Caco-2 (cell line): ENCODE measurements around the gene VTI1A. TPM values are rescaled to one million over a fixed set of nuclear protein-coding genes. Genes with fewer than 3 reads are reported as not detected.

Experiments used
- BruUV-seq: library from RNA; stranded (reverse); fragments of 400-500 nt; replicated peaks from 2 replicates; lab custom pipeline; 2021; lab: Mats Ljungman, UMichigan
- CTCF ChIA-PET: fragments of 300-600 bp; sonication (Branson Sonifier 250); formaldehyde crosslinking; loops from one replicate; lab custom pipeline; 2022; ENCODE audit warnings: antibody characterized with exemption; lab: Charles Lee
- POLR2A ChIA-PET: fragments of 300-600 bp; sonication (Branson Sonifier 250); formaldehyde crosslinking; loops from one replicate; lab custom pipeline; 2022; ENCODE audit warnings: antibody characterized with exemption; lab: Charles Lee
- DNase-seq, 2 experiments: peaks; one replicate each; pipeline versions ENCODE4 v3.0.0 to v3.0.0-alpha.2; 2020 to 2022
- H3K27me3 ChIP-seq: replicated peaks from 2 replicates; pipeline ENCODE4 v1.6.0; 2011; ENCODE audit warnings: low read length; ENCODE audit not compliant: control insufficient read depth, insufficient read depth
- H3K36me3 ChIP-seq: 2 replicates; pipeline ENCODE4 v1.5.1; 2011; ENCODE audit warnings: low read length; ENCODE audit not compliant: control insufficient read depth, insufficient read depth
- H3K4me1 ChIP-seq: fragments of 250-450 bp; sonication (Bioruptor Pico); 2 replicates; pipeline ENCODE4 v1.5.1; 2020; ENCODE audit warnings: mild to moderate bottlenecking
- H3K4me3 ChIP-seq: 2 replicates; pipeline ENCODE4 v1.5.1; 2011; ENCODE audit warnings: low read depth, mild to moderate bottlenecking, control low read depth, low read length
- H3K9me3 ChIP-seq: fragments of 250-450 bp; sonication (Bioruptor Pico); 2 replicates; pipeline ENCODE4 v1.5.1; 2020; ENCODE audit warnings: mild to moderate bottlenecking, moderate library complexity
- H3K27ac Mint-ChIP-seq: one replicate; pipeline ENCODE4 v1.8.0; 2022; ENCODE audit warnings: mixed read lengths; ENCODE audit not compliant: unreplicated experiment
- H3K27me3 Mint-ChIP-seq: one replicate; pipeline ENCODE4 v1.8.0; 2022; ENCODE audit warnings: mixed read lengths; ENCODE audit not compliant: insufficient read depth, unreplicated experiment
- H3K36me3 Mint-ChIP-seq: one replicate; pipeline ENCODE4 v1.8.0; 2022; ENCODE audit warnings: mild to moderate bottlenecking, mixed read lengths; ENCODE audit not compliant: insufficient read depth, unreplicated experiment
- H3K4me1 Mint-ChIP-seq: one replicate; pipeline ENCODE4 v1.8.0; 2022; ENCODE audit warnings: low read depth, mixed read lengths; ENCODE audit not compliant: unreplicated experiment
- H3K4me3 Mint-ChIP-seq: one replicate; pipeline ENCODE4 v1.8.0; 2022; ENCODE audit warnings: mild to moderate bottlenecking, moderate library complexity, mixed read lengths; ENCODE audit not compliant: unreplicated experiment
- H3K9me3 Mint-ChIP-seq: one replicate; pipeline ENCODE4 v1.8.0; 2022; ENCODE audit warnings: mixed read lengths; ENCODE audit not compliant: unreplicated experiment
- intact Hi-C: fragments of 100-400 bp; cut with micrococcal nuclease; formaldehyde crosslinking; loops from one replicate; pipeline ENCODE4 v1.10.0; 2022; ENCODE audit not compliant: unreplicated experiment
- total RNA-seq: library from RNA; stranded (reverse); gene quantifications from 2 replicates; pipeline ENCODE4 v1.2.3, GENCODE V29; 2022
- TF ChIP-seq, protein P1 (sequence below), 2 experiments: fragments of 200-600 bp in 1 of 2; IDR thresholded peaks; 1 replicate in 1 of 2; 2 replicates in 1 of 2; pipeline versions ENCODE4 v1.5.1 to v1.8.0; 2011 to 2022; ENCODE audit warnings: antibody characterized with exemption in 1 of 2, control low read depth in 1 of 2, inconsistent platforms in 1 of 2, low read depth in 1 of 2, low read length in 1 of 2, mild to moderate bottlenecking in 1 of 2, moderate library complexity in 1 of 2; ENCODE audit not compliant: insufficient read depth in 1 of 2, severe bottlenecking in 1 of 2, unreplicated experiment in 1 of 2

The VTI1A gene
- total RNA-seq, 1 experiment from 2014 or later = 45.6 TPM

DNA sequence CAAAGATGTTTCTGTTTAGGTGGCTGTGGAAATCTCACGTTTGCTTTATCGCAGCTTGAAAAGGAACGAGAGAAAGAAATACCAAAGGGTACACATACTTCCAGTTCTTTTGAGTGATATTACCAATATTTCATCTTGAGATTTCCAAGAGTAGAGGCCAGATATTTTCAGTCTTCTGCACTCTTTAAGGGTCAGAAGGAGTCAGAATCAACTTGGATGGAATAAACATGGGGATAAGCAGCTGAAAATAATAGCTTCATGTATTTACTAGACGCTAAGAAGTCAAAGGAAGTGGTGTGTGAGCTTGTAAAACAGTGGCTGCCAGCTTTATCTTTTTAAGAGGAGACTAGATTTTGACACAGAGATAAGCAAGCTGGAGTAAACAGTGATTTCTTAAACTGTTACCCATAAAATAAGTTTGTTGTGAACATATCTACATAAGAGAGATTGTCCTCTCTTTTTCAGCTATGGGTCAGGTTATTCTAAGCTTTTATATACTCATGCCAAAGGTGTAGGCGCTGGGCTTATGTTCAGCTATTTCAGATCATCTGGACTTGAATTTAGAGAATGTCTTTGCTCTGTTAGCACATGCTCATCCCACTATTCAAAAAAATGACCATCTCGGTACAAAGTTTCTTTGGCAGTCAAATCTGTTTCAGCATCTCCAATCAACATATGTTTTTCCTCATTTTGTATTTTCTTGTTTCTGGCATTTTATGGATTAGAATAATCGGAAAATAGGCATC is 332.2 kb downstream of the VTI1A start:
- Mint-ChIP-seq H3K27ac (peak overlapping the region; percentile 75), H3K36me3 (no peaks in the 10 kb centered on the region), H3K4me1 (peaks cover 45% of the 10 kb centered on the region), H3K27me3 (no peaks in the 10 kb centered on the region), H3K9me3 (no peaks in the 10 kb centered on the region), H3K4me3 (peak overlapping the region; percentile 62)
- no peak overlapping the region for H3K4me3 ChIP-seq
- ChIA-PET CTCF (interaction anchor here (0.7 to 1.8 kb wide), 4 partner anchors 12 to 120 kb away, joined by 3 to 11 read pairs (median 7); no protein-coding TSS in a partner anchor), POLR2A (interaction anchor here (1.1 kb wide), 3 partner anchors 31 to 176 kb away, joined by 3 to 5 read pairs (median 3); no protein-coding TSS in a partner anchor)
- H3K9me3 ChIP-seq = no peaks in the 10 kb centered on the region
- BruUV-seq = no TSS peak
- DNase-seq = no peak
- TF ChIP-seq, protein P1, sequence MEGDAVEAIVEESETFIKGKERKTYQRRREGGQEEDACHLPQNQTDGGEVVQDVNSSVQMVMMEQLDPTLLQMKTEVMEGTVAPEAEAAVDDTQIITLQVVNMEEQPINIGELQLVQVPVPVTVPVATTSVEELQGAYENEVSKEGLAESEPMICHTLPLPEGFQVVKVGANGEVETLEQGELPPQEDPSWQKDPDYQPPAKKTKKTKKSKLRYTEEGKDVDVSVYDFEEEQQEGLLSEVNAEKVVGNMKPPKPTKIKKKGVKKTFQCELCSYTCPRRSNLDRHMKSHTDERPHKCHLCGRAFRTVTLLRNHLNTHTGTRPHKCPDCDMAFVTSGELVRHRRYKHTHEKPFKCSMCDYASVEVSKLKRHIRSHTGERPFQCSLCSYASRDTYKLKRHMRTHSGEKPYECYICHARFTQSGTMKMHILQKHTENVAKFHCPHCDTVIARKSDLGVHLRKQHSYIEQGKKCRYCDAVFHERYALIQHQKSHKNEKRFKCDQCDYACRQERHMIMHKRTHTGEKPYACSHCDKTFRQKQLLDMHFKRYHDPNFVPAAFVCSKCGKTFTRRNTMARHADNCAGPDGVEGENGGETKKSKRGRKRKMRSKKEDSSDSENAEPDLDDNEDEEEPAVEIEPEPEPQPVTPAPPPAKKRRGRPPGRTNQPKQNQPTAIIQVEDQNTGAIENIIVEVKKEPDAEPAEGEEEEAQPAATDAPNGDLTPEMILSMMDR (IDR thresholded peaks at IDR 0.05; ENCODE audit: insufficient read depth in 1 of 2, low read depth in 1 of 2, low read length in 1 of 2, severe bottlenecking in 1 of 2, unreplicated experiment in 1 of 2) = no peak
- peaks cover 2% of the 10 kb centered on the region; the same call in 1 of the 2 replicates for H3K36me3 ChIP-seq
- peaks cover 57% of the 10 kb centered on the region for H3K4me1 ChIP-seq
- intact Hi-C loops = loop anchor here (2.0 to 5.0 kb wide), 3 partner anchors 18 to 173 kb away; partner anchors contain the start of gene TCF7L2
- H3K27me3 ChIP-seq = no peaks in the 10 kb centered on the region

DNA sequence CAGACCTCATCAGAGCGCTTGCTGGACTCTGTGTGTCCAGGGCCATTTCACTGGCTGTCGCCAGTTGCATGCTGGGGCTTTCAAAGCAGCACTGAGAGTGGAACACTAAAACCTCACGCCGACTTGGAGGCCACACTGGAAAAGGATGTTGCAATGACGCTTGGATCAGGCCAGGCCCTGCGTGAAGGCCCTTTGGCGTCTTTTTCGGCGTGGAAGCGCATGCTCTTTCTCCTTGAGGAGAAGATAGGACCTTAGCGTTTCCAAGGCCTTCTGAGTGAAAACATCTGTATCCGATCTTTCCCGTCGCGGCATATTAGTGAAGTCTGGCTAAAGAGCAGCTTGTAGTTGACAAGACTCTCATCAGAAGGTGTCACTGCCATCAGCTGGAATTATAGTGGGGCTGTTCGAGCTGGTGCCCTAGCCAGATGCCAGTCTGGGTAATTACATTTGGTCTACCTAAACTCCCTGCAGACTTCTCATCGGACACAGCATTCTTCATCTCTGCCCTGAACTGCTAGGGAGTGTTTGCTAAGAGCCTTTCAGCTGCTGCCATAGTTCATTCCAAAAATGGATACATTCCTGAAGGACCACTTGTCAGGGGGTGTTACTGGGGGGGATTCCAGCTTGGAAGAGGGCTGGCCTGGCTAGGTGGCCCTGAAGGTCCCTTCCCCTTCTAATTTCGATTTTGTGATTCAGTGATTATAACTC is 335.3 kb downstream of the VTI1A start:
- H3K9me3 ChIP-seq = no peaks in the 10 kb centered on the region
- intact Hi-C loops = no loop called here
- TF ChIP-seq, protein P1 (IDR thresholded peaks at IDR 0.05; ENCODE audit: insufficient read depth in 1 of 2, low read depth in 1 of 2, low read length in 1 of 2, severe bottlenecking in 1 of 2, unreplicated experiment in 1 of 2) = no peak
- POLR2A ChIA-PET = no interaction called here
- no peak overlapping the region for H3K4me3 ChIP-seq
- peaks cover 2% of the 10 kb centered on the region; the same call in 1 of the 2 replicates for H3K36me3 ChIP-seq
- peaks cover 37% of the 10 kb centered on the region for H3K4me1 ChIP-seq
- H3K27ac Mint-ChIP-seq = peak overlapping the region; percentile 52
- H3K4me3 Mint-ChIP-seq = no peak overlapping the region
- no peaks in the 10 kb centered on the region for H3K36me3 Mint-ChIP-seq
- H3K27me3 ChIP-seq = no peaks in the 10 kb centered on the region
- no peak for DNase-seq
- BruUV-seq = no TSS peak
- peaks cover 34% of the 10 kb centered on the region for H3K4me1 Mint-ChIP-seq
- CTCF ChIA-PET = interaction anchor here (0.7 kb wide), 1 partner anchor 37 kb away, joined by 3 read pairs; no protein-coding TSS in a partner anchor
- H3K27me3 Mint-ChIP-seq = no peaks in the 10 kb centered on the region
- no peaks in the 10 kb centered on the region for H3K9me3 Mint-ChIP-seq

DNA sequence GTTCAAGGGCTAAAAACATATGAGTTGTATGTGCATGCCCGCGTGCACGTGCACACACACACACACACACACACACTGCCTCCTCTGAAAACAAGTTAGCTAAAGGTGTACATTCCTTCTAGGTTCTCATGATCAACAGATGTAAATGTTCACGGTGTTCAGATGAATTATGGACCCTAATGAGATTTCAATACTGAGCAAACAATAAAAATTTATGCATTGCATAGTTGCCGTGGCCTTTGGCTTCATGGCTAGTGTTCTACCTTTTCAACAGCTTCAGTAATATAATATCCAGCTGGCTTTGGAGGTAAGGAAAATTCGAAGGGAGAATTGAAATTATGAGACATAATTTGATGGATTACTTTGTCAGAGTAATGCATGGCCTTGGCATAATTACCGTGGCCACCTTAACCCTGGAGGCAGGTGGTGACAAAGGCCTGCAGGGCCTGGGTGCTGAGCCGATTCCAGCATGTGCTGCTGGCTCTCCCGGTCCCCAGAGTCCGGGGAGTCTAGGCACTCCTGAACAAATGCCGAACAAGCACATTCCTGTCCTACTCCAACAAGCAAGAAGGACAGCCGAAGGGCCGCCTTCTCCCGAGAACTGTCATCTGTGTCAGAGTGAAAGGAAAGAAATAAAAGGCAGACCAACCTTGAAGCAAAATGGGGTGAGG is 336.5 kb downstream of the VTI1A start:
- peaks cover 2% of the 10 kb centered on the region; the same call in 1 of the 2 replicates for H3K36me3 ChIP-seq
- Mint-ChIP-seq H3K27me3 (no peaks in the 10 kb centered on the region), H3K36me3 (peaks cover 5% of the 10 kb centered on the region), H3K9me3 (peaks cover 4% of the 10 kb centered on the region), H3K27ac (no peak overlapping the region), H3K4me3 (no peak overlapping the region), H3K4me1 (peaks cover 32% of the 10 kb centered on the region)
- no peak overlapping the region for H3K4me3 ChIP-seq
- peaks cover 26% of the 10 kb centered on the region for H3K4me1 ChIP-seq
- TF ChIP-seq, protein P1 (IDR thresholded peaks at IDR 0.05; ENCODE audit: insufficient read depth in 1 of 2, low read depth in 1 of 2, low read length in 1 of 2, severe bottlenecking in 1 of 2, unreplicated experiment in 1 of 2) = no peak
- no peak for DNase-seq
- no TSS peak for BruUV-seq
- intact Hi-C loops = no loop called here
- peaks cover 4% of the 10 kb centered on the region; the same call in 1 of the 2 replicates for H3K9me3 ChIP-seq
- H3K27me3 ChIP-seq = no peaks in the 10 kb centered on the region
- ChIA-PET CTCF (interaction anchor here (0.7 kb wide), 1 partner anchor 36 kb away, joined by 3 read pairs; no protein-coding TSS in a partner anchor), POLR2A (no interaction called here)
